RWPE2 (cell line): ENCODE data around the gene ADGRD2.

ENCODE experiments used
- ATAC-seq: fragments of 200-7000 bp; cut with Tn5 transposase; 3 replicates; pipeline ENCODE4 v1.9.1; 2021; ENCODE audit warnings: low read depth
- DNase-seq: peaks from one replicate; pipeline ENCODE4 v3.0.0-alpha.2; 2020; ENCODE audit warnings: low spot score
- H3K27ac ChIP-seq: fragments of 450-650 bp; 2 replicates; pipeline ENCODE4 v1.5.1; 2017; ENCODE audit warnings: mild to moderate bottlenecking; ENCODE audit not compliant: poor library complexity, severe bottlenecking
- H3K27me3 ChIP-seq: fragments of 250-450 bp; sonication (Bioruptor Pico); 2 replicates; pipeline ENCODE4 v1.5.1; 2021; ENCODE audit warnings: mild to moderate bottlenecking, moderate library complexity; ENCODE audit not compliant: insufficient read depth, poor library complexity, severe bottlenecking
- H3K36me3 ChIP-seq: fragments of 250-450 bp; sonication (Bioruptor Pico); 2 replicates; pipeline ENCODE4 v1.5.1; 2020; ENCODE audit warnings: low read depth, mild to moderate bottlenecking, moderate library complexity
- H3K4me1 ChIP-seq: fragments of 250-450 bp; sonication (Bioruptor Pico); 2 replicates; pipeline ENCODE4 v1.5.1; 2021; ENCODE audit warnings: mild to moderate bottlenecking, moderate library complexity; ENCODE audit not compliant: insufficient read depth, poor library complexity, severe bottlenecking
- H3K4me3 ChIP-seq: fragments of 250-450 bp; sonication (Bioruptor Pico); 2 replicates; pipeline ENCODE4 v1.5.1; 2021; ENCODE audit warnings: mild to moderate bottlenecking, moderate library complexity; ENCODE audit not compliant: severe bottlenecking
- H3K9me3 ChIP-seq: fragments of 250-450 bp; sonication (Bioruptor Pico); 2 replicates; pipeline ENCODE4 v1.5.1; 2021; ENCODE audit warnings: mild to moderate bottlenecking, moderate library complexity; ENCODE audit not compliant: severe bottlenecking
- CTCF ChIP-seq: fragments of 450-650 bp; IDR thresholded peaks from one replicate; pipeline ENCODE4 v1.5.1; 2017; ENCODE audit warnings: mild to moderate bottlenecking, moderate library complexity; ENCODE audit not compliant: poor library complexity, severe bottlenecking

ADGRD2 gene

GRCh38 chr9:124512806-124513204 is 62.6 kb downstream of the ADGRD2 start:
- Histone ChIP-seq H3K27me3 (no peaks in the 10 kb centered on the region), H3K4me3 (no peak overlapping the region), H3K4me1 (no peaks in the 10 kb centered on the region), H3K27ac (no peak overlapping the region), H3K9me3 (no peaks in the 10 kb centered on the region), H3K36me3 (no peaks in the 10 kb centered on the region)
- no peak for TF ChIP-seq CTCF
- DNase-seq, result no peak
- no peak for ATAC-seq

GRCh38 chr9:124513376-124513994 is 63.2 kb downstream of the ADGRD2 start:
- ATAC-seq, result no peak
- no peaks in the 10 kb centered on the region for H3K9me3 ChIP-seq
- H3K4me1 ChIP-seq, result no peaks in the 10 kb centered on the region
- no peaks in the 10 kb centered on the region for H3K27me3 ChIP-seq
- no peaks in the 10 kb centered on the region for H3K36me3 ChIP-seq
- no peak overlapping the region for H3K27ac ChIP-seq
- no peak overlapping the region for H3K4me3 ChIP-seq
- no peak for TF ChIP-seq CTCF
- no peak for DNase-seq

- TF ChIP-seq CTCF, result no peak
Observed at GRCh38 chr9:124514125-124514524, 63.9 kb downstream of the ADGRD2 start.

GRCh38 chr9:124514874-124515273 is 64.6 kb downstream of the ADGRD2 start:
- Histone ChIP-seq H3K4me3 (no peak overlapping the region), H3K27me3 (no peaks in the 10 kb centered on the region), H3K27ac (no peak overlapping the region), H3K4me1 (no peaks in the 10 kb centered on the region), H3K9me3 (no peaks in the 10 kb centered on the region), H3K36me3 (no peaks in the 10 kb centered on the region)
- no peak for DNase-seq
- no peak for ATAC-seq
- no peak for TF ChIP-seq CTCF

More at GRCh38 chr9:124514125-124514524, 63.9 kb downstream of the ADGRD2 start:
- no peak overlapping the region for H3K4me3 ChIP-seq
- ATAC-seq (no peak), DNase-seq (no peak)
- H3K9me3 ChIP-seq, result no peaks in the 10 kb centered on the region
- no peak overlapping the region for H3K27ac ChIP-seq
- H3K27me3 ChIP-seq, result no peaks in the 10 kb centered on the region
- H3K4me1 ChIP-seq, result no peaks in the 10 kb centered on the region
- H3K36me3 ChIP-seq, result no peaks in the 10 kb centered on the region

GRCh38 chr9:124517600-124517999 is 67.3 kb downstream of the ADGRD2 start:
- TF ChIP-seq CTCF, result no peak
- DNase-seq (no peak), ATAC-seq (no peak)
- Histone ChIP-seq H3K27ac (no peak overlapping the region), H3K36me3 (no peaks in the 10 kb centered on the region), H3K27me3 (no peaks in the 10 kb centered on the region), H3K4me3 (no peak overlapping the region), H3K4me1 (no peaks in the 10 kb centered on the region), H3K9me3 (no peaks in the 10 kb centered on the region)
